Measurements from ENCODE around the gene PPP1R14B. TPM values are rescaled to one million over a fixed set of nuclear protein-coding genes. Genes with fewer than 3 reads are reported as not detected.
A peak's percentile ranks its signal among the peaks of the same experiment; 100 is the strongest.

The PPP1R14B gene
- total and polyA plus RNA-seq, 2 of the 13 experiments (the other 11 are each of a cell fraction or from before 2014, with no cell fraction given), result 110 to 148 TPM

- 95% methylated on average over 8 of the region's 15 CpGs for WGBS (ENCODE audit: low lambda C conversion rate)
- no peak overlapping the region for H3K9ac ChIP-seq (ENCODE audit: insufficient read depth, low read depth, low read length)
- H2AFZ ChIP-seq (ENCODE audit: low read length), result no peak overlapping the region
- TF ChIP-seq STAG1 (CRISPR knock-in tag; IDR thresholded peaks at IDR 0.05) (no peak), AGO2 (optimal IDR thresholded peaks at IDR 0.05; ENCODE audit: low read depth, low read length) (peak; percentile 41), NFKB2 (CRISPR knock-in tag; IDR thresholded peaks at IDR 0.05; ENCODE audit: borderline replicate concordance) (no peak)
- ChIA-PET POLR2A (interaction anchor here (0.6 to 1.1 kb wide), 3 partner anchors 29 to 91 kb away, joined by 3 to 6 read pairs (median 3); partner anchors contain the start of gene FKBP2), CTCF (ENCODE audit: low intra/inter-chr PET ratio, low total read pairs) (no interaction called here)
- no TSS peak for BruUV-seq (replicated peaks)
- H3K27me3 ChIP-seq (ENCODE audit: control insufficient read depth in 1 of 2, insufficient read depth in 2 of 2, low read length in 2 of 2), result no peaks in the 10 kb centered on the region
- H4K20me1 ChIP-seq (ENCODE audit: insufficient read depth, low read length), result no peaks in the 10 kb centered on the region
- no peaks in the 10 kb centered on the region for H3K9me3 ChIP-seq (ENCODE audit: low read length)
- peaks cover 9% of the 10 kb centered on the region for H3K79me2 ChIP-seq (ENCODE audit: insufficient read depth, low read length)
- FAIRE-seq (no peak), DNase-seq (ENCODE audit: low spot score) (no peak), ATAC-seq (no peak)
- H3K4me3 ChIP-seq (replicated peaks in 1 of 3; ENCODE audit: insufficient read depth in 1 of 3, low read depth in 2 of 3, low read length in 3 of 3), result no peak overlapping the region
- H3K4me2 ChIP-seq (ENCODE audit: low read depth, low read length), result no peak overlapping the region
- no peak overlapping the region for H3K27ac ChIP-seq (ENCODE audit: extremely low read length, insufficient read depth, low read length)
- intact Hi-C loops (cut with micrococcal nuclease; ENCODE audit: unreplicated experiment) (no loop called here), in situ Hi-C loops (cut with HindIII; ENCODE audit: extremely low pct_ligation_motif_present, low pct_unique_long_range_greater_than_20kb) (no loop called here)
- peaks cover 2 to 7% of the 10 kb centered on the region in 2 experiments; a peak in 1 of 5 replicates for H3K36me3 ChIP-seq (replicated peaks in 1 of 2; ENCODE audit: control insufficient read depth in 1 of 2, insufficient read depth in 2 of 2, low read length in 2 of 2)
- peaks cover 23% of the 10 kb centered on the region for H3K4me1 ChIP-seq (ENCODE audit: insufficient read depth, low read length)
These were observed 28.5 kb upstream of the PPP1R14B start for GRCh38 chr11:64275031-64275800.

GRCh38 chr11:64269540-64270220 lies 22.9 kb upstream of the PPP1R14B start:
- H3K4me2 ChIP-seq (ENCODE audit: low read depth, low read length), result peak overlapping the region; percentile 95
- peak overlapping the region; percentile 87 for H3K9ac ChIP-seq (ENCODE audit: insufficient read depth, low read depth, low read length)
- CTCF ChIA-PET (ENCODE audit: low intra/inter-chr PET ratio, low total read pairs), result no interaction called here
- peak; percentile 99 for DNase-seq (ENCODE audit: low spot score)
- POLR2A ChIA-PET, result interaction anchor here (0.8 to 5.9 kb wide), 25 partner anchors 9 to 87 kb away, joined by 3 to 113 read pairs (median 6); partner anchors contain the start of genes BAD, ESRRA, FERMT3 and FKBP2
- intact Hi-C loops (cut with micrococcal nuclease; ENCODE audit: unreplicated experiment) (loop anchor here (2.0 kb wide), 3 partner anchors 15 to 35 kb away; partner anchors contain the start of genes BAD, ESRRA, GPR137 and PLCB3), in situ Hi-C loops (cut with HindIII; ENCODE audit: extremely low pct_ligation_motif_present, low pct_unique_long_range_greater_than_20kb) (no loop called here)
- H2AFZ ChIP-seq (ENCODE audit: low read length), result no peak overlapping the region
- peak; percentile 85 for ATAC-seq
- TSS peak; percentile 75 for BruUV-seq (replicated peaks)
- no peaks in the 10 kb centered on the region for H4K20me1 ChIP-seq (ENCODE audit: insufficient read depth, low read length)
- H3K4me1 ChIP-seq (ENCODE audit: insufficient read depth, low read length), result peaks cover 38% of the 10 kb centered on the region
- 1% methylated on average over 16 of the region's 58 CpGs for WGBS (ENCODE audit: low lambda C conversion rate)
- H3K9me3 ChIP-seq (ENCODE audit: low read length), result no peaks in the 10 kb centered on the region
- peak; percentile 99 for FAIRE-seq
- H3K36me3 ChIP-seq (replicated peaks in 1 of 2; ENCODE audit: control insufficient read depth in 1 of 2, insufficient read depth in 2 of 2, low read length in 2 of 2), result no peaks in the 10 kb centered on the region; a peak in 2 of 5 replicates
- peak overlapping the region; percentile 95 for H3K27ac ChIP-seq (ENCODE audit: extremely low read length, insufficient read depth, low read length)
- H3K79me2 ChIP-seq (ENCODE audit: insufficient read depth, low read length), result peaks cover 14% of the 10 kb centered on the region
- peak overlapping the region; percentile 71 to 90 (median 89) for H3K4me3 ChIP-seq (replicated peaks in 1 of 3; ENCODE audit: insufficient read depth in 1 of 3, low read depth in 2 of 3, low read length in 3 of 3)
- H3K27me3 ChIP-seq (ENCODE audit: control insufficient read depth in 1 of 2, insufficient read depth in 2 of 2, low read length in 2 of 2), result no peaks in the 10 kb centered on the region
- no peak for TF ChIP-seq CBX1 (IDR thresholded peaks at IDR 0.05; ENCODE audit: low read depth)
- TF ChIP-seq ZNF678 (CRISPR knock-in tag; IDR thresholded peaks at IDR 0.05), result no peak
- no peak for TF ChIP-seq ZNF83 (CRISPR knock-in tag; IDR thresholded peaks at IDR 0.05; ENCODE audit: borderline replicate concordance)
- peak; percentile 98 for TF ChIP-seq GABPB1 (CRISPR knock-in tag; IDR thresholded peaks at IDR 0.05)
- TF ChIP-seq ZBTB10 (CRISPR knock-in tag; IDR thresholded peaks at IDR 0.05; ENCODE audit: borderline replicate concordance), result no peak
- peak; percentile 54; the same call in 1 of the 2 replicates for TF ChIP-seq AKAP8 (CRISPR knock-in tag; IDR thresholded peaks at IDR 0.05)
- TF ChIP-seq NCOR1 (IDR thresholded peaks at IDR 0.05; ENCODE audit: borderline replicate concordance, low read length), result peak; percentile 67; the same call in 1 of the 2 replicates
- no peak for TF ChIP-seq EED (CRISPR knock-in tag; IDR thresholded peaks at IDR 0.05)
- TF ChIP-seq ZBTB42 (CRISPR knock-in tag; IDR thresholded peaks at IDR 0.05), result no peak
- no peak for TF ChIP-seq MZF1 (CRISPR knock-in tag; IDR thresholded peaks at IDR 0.05; ENCODE audit: borderline replicate concordance)
- TF ChIP-seq ZNF383 (CRISPR knock-in tag; IDR thresholded peaks at IDR 0.05; ENCODE audit: borderline replicate concordance), result no peak

Data from HepG2 (cell line).